Sciatic nerve (tissue), 2 donors: ENCODE data around the gene GRPR. TPM values are rescaled to one million over a fixed set of nuclear protein-coding genes. Genes with fewer than 3 reads are reported as not detected.

Source experiments
- ATAC-seq: fragments of 200-7000 bp; cut with Tn5 transposase; one replicate; pipeline ENCODE4 v1.9.1; 2020; ENCODE audit warnings: mild to moderate bottlenecking, moderate library complexity
- DNase-seq: peaks from one replicate; pipeline ENCODE4 v3.0.0-alpha.2; 2020; ENCODE audit warnings: low spot score
- intact Hi-C: fragments of 100-400 bp; cut with DNase I; formaldehyde crosslinking; loops from one replicate; pipeline ENCODE4 v1.14.2; 2022
- total RNA-seq: library from RNA; stranded (reverse); fragmentation: NEBNext Ultra II Directional; extraction: Animal tissue kit (Norgen Biotek cat#: 25700); gene quantifications from one replicate; pipeline ENCODE4 v1.2.1, GENCODE V29; 2021
- donor health status: DM: no; HTN: no; CAD: no.
- donor health status: DM: no; HTN: no; CAD: no.

GRPR gene
- 0.40 TPM for total RNA-seq

GRCh38 chrX:16123222-16123786, at the start of gene GRPR:
Gene GRPR (plus strand): TSS chrX:16123565. CDS start chrX:16123954, 389 bp downstream.
- ATAC-seq: peak; percentile 87
- DNase-seq: peak; percentile 86
- intact Hi-C loops: no loop called here

- ATAC-seq (no peak), DNase-seq (no peak)
- intact Hi-C loops: no loop called here
Measured at GRCh38 chrX:16075087-16075486, 48.3 kb upstream of the GRPR start.

- ATAC-seq: no peak
- intact Hi-C loops: no loop called here
- DNase-seq: no peak
Measured at GRCh38 chrX:16076834-16077233, 46.5 kb upstream of the GRPR start.

GRCh38 chrX:16077811-16078210, 45.6 kb upstream of the GRPR start:
- DNase-seq: no peak
- no peak for ATAC-seq

GRCh38 chrX:16081357-16081756, 42.0 kb upstream of the GRPR start:
- no peak for ATAC-seq
- intact Hi-C loops: no loop called here
- no peak for DNase-seq

More at GRCh38 chrX:16077811-16078210, 45.6 kb upstream of the GRPR start:
- intact Hi-C loops: no loop called here

- DNase-seq: no peak
- intact Hi-C loops: no loop called here
- ATAC-seq: no peak
Measured at GRCh38 chrX:16082470-16083085, 40.8 kb upstream of the GRPR start.

GRCh38 chrX:16087076-16087475, 36.3 kb upstream of the GRPR start:
- intact Hi-C loops: no loop called here
- no peak for ATAC-seq
- no peak for DNase-seq

GRCh38 chrX:16089086-16089485, 34.3 kb upstream of the GRPR start:
- no peak for DNase-seq
- intact Hi-C loops: no loop called here
- no peak for ATAC-seq

- ATAC-seq (no peak), DNase-seq (no peak)
- intact Hi-C loops: no loop called here
Measured at GRCh38 chrX:16096141-16096540, 27.2 kb upstream of the GRPR start.

- intact Hi-C loops: no loop called here
- no peak for DNase-seq
- no peak for ATAC-seq
Measured at GRCh38 chrX:16100673-16101072, 22.7 kb upstream of the GRPR start.

GRCh38 chrX:16101581-16101980, 21.8 kb upstream of the GRPR start:
- ATAC-seq (no peak), DNase-seq (no peak)
- intact Hi-C loops: no loop called here

- no peak for ATAC-seq
- no peak for DNase-seq
- intact Hi-C loops: no loop called here
Measured at GRCh38 chrX:16103625-16104024, 19.7 kb upstream of the GRPR start.

GRCh38 chrX:16112428-16112827, 10.9 kb upstream of the GRPR start:
- ATAC-seq: no peak
- DNase-seq: no peak
- intact Hi-C loops: no loop called here

GRCh38 chrX:16113978-16114565, 9.3 kb upstream of the GRPR start:
- intact Hi-C loops: no loop called here
- DNase-seq (no peak), ATAC-seq (peak; percentile 36)

- no peak for ATAC-seq
- intact Hi-C loops: no loop called here
Measured at GRCh38 chrX:16114611-16115010, 8.8 kb upstream of the GRPR start.

GRCh38 chrX:16119353-16120220, 3.8 kb upstream of the GRPR start:
- ATAC-seq: no peak
- no peak for DNase-seq
- intact Hi-C loops: no loop called here

More at GRCh38 chrX:16114611-16115010, 8.8 kb upstream of the GRPR start:
- DNase-seq: no peak

GRCh38 chrX:16120431-16120830, 2.9 kb upstream of the GRPR start:
- ATAC-seq: no peak
- no peak for DNase-seq
- intact Hi-C loops: no loop called here

GRCh38 chrX:16124201-16124600, 836 bp downstream of the GRPR start:
- no peak for ATAC-seq
- intact Hi-C loops: no loop called here
- no peak for DNase-seq

- DNase-seq: no peak
- no peak for ATAC-seq
- intact Hi-C loops: no loop called here
Measured at GRCh38 chrX:16125520-16126149, 2.3 kb downstream of the GRPR start.
